SK-N-SH (cell line): ENCODE results near the gene SLC35F4. TPM values are rescaled to one million over a fixed set of nuclear protein-coding genes. Genes with fewer than 3 reads are reported as not detected.

Experiments
- CTCF ChIA-PET: fragments of 300-600, 350-600 bp; formaldehyde crosslinking; extraction: SDS; loops from one replicate; lab custom pipeline; 2021; lab: Yijun Ruan, JAX
- POLR2A ChIA-PET: fragments of 350-600 bp; sonication (Branson Sonifier 250); formaldehyde crosslinking; extraction: SDS; loops from one replicate; lab custom pipeline; 2020; ENCODE audit warnings: antibody characterized with exemption, inconsistent platforms; lab: Yijun Ruan, JAX
- DNase-seq: peaks from one replicate; pipeline ENCODE4 v3.0.0; 2012
- H2AFZ ChIP-seq: fragments of 200-600 bp; sonication (generic); 2 replicates; pipeline ENCODE4 v1.8.1; 2016; ENCODE audit warnings: antibody characterized with exemption, mild to moderate bottlenecking, low read depth
- H3F3A ChIP-seq: fragments of 200-600 bp; sonication (generic); replicated peaks from 2 replicates; pipeline ENCODE3; 2016; ENCODE audit warnings: antibody characterized with exemption, mild to moderate bottlenecking; ENCODE audit not compliant: insufficient read depth
- H3K27ac ChIP-seq, 2 experiments: fragments of 200-500 bp in 1 of 2; fragments of 200-600 bp in 1 of 2; sonication (Bioruptor generic) in 1 of 2; sonication (generic), shearing (Covaris generic) in 1 of 2; 2 replicates each; pipeline versions ENCODE4 v1.5.1 to v1.6.1; 2014 to 2016; ENCODE audit warnings: low read depth in 2 of 2, inconsistent platforms in 1 of 2, low read length in 1 of 2, mild to moderate bottlenecking in 1 of 2, mixed read lengths in 1 of 2
- H3K27me3 ChIP-seq: fragments of 200-600 bp; sonication (generic), shearing (Covaris generic); 2 replicates; pipeline ENCODE4 v1.6.1; 2016; ENCODE audit warnings: mixed run types; ENCODE audit not compliant: insufficient read depth
- H3K36me3 ChIP-seq, 2 experiments: fragments of 200-500 bp in 1 of 2; fragments of 200-600 bp in 1 of 2; sonication (Bioruptor generic) in 1 of 2; sonication (generic) in 1 of 2; replicated peaks in 1 of 2; 2 replicates each; pipeline versions ENCODE3 to v1.5.1; 2014 to 2016; ENCODE audit warnings: low read length in 1 of 2, mild to moderate bottlenecking in 1 of 2; ENCODE audit not compliant: insufficient read depth in 2 of 2, control insufficient read depth in 1 of 2
- H3K4me1 ChIP-seq, 2 experiments: fragments of 200-500 bp in 1 of 2; fragments of 200-600 bp in 1 of 2; sonication (Bioruptor generic) in 1 of 2; sonication (generic), shearing (Covaris generic) in 1 of 2; 2 replicates each; pipeline versions ENCODE4 v1.5.1 to v1.6.1; 2014 to 2016; ENCODE audit warnings: low read depth in 1 of 2, low read length in 1 of 2, mixed run types in 1 of 2; ENCODE audit not compliant: insufficient read depth in 2 of 2, control insufficient read depth in 1 of 2
- H3K4me2 ChIP-seq: fragments of 200-600 bp; sonication (generic), shearing (Covaris generic); 2 replicates; pipeline ENCODE4 v1.6.1; 2017; ENCODE audit warnings: mixed run types
- H3K4me3 ChIP-seq, 2 experiments: fragments of 200-500 bp in 1 of 2; fragments of 200-600 bp in 1 of 2; sonication (Bioruptor generic) in 1 of 2; sonication (generic), shearing (Covaris generic) in 1 of 2; 2 replicates each; pipeline versions ENCODE4 v1.5.1 to v1.8.1; 2014 to 2016; ENCODE audit warnings: low read depth in 2 of 2, inconsistent platforms in 1 of 2, low read length in 1 of 2, mild to moderate bottlenecking in 1 of 2, mixed read lengths in 1 of 2, moderate library complexity in 1 of 2
- H3K79me2 ChIP-seq: fragments of 200-600 bp; sonication (generic); 2 replicates; pipeline ENCODE4 v1.8.1; 2017; ENCODE audit warnings: mild to moderate bottlenecking; ENCODE audit not compliant: insufficient read depth
- H3K9ac ChIP-seq: fragments of 200-600 bp; sonication (generic); 2 replicates; pipeline ENCODE4 v1.6.1; 2017; ENCODE audit warnings: mixed run types
- H3K9me2 ChIP-seq: fragments of 200-600 bp; sonication (generic); 2 replicates; pipeline ENCODE4 v1.6.1; 2017; ENCODE audit warnings: mixed run types
- H3K9me3 ChIP-seq: fragments of 200-600 bp; sonication (generic); 2 replicates; pipeline ENCODE4 v1.6.1; 2017; ENCODE audit warnings: mixed run types, mild to moderate bottlenecking, moderate library complexity
- H4K20me1 ChIP-seq: fragments of 200-600 bp; sonication (generic); 2 replicates; pipeline ENCODE4 v1.6.1; 2017; ENCODE audit warnings: mild to moderate bottlenecking, mixed run types; ENCODE audit not compliant: insufficient read depth
- CHD2 ChIP-seq: fragments of 150-350 bp; IDR thresholded peaks from 2 replicates; pipeline ENCODE4 v1.6.1; 2018; ENCODE audit warnings: low read length; ENCODE audit not compliant: partially characterized antibody
- ELF1 ChIP-seq: IDR thresholded peaks from 2 replicates; pipeline ENCODE4 v1.4.0; 2012
- EP300 ChIP-seq, 2 experiments: IDR thresholded peaks; 2 replicates each; pipeline versions ENCODE4 v1.4.0 to v1.6.1; 2012; ENCODE audit warnings: borderline replicate concordance in 1 of 2, low read depth in 1 of 2, low read length in 1 of 2
- EZH2phosphoT487 ChIP-seq: fragments of 200-600 bp; sonication (generic); IDR thresholded peaks from 2 replicates; pipeline ENCODE4 v1.6.1; 2017; ENCODE audit warnings: low read depth, mixed run types, mild to moderate bottlenecking, antibody characterized with exemption, moderate library complexity, borderline replicate concordance
- FOXJ3 ChIP-seq: sonication (generic); formaldehyde crosslinking; IDR thresholded peaks from 2 replicates; pipeline ENCODE4 v1.5.1; 2020; ENCODE audit warnings: mild to moderate bottlenecking, missing genetic modification reagents
- GATA2 ChIP-seq: sonication (generic); formaldehyde crosslinking; IDR thresholded peaks from 2 replicates; pipeline ENCODE4 v1.5.0; 2020; ENCODE audit warnings: mild to moderate bottlenecking, missing genetic modification reagents
- JUND ChIP-seq: IDR thresholded peaks from 2 replicates; pipeline ENCODE4 v1.4.0; 2012
- MXI1 ChIP-seq: IDR thresholded peaks from 2 replicates; pipeline ENCODE4 v1.6.1; 2012; ENCODE audit warnings: mild to moderate bottlenecking, low read depth, low read length, improper control_type of control experiment
- NFIC ChIP-seq: IDR thresholded peaks from 2 replicates; pipeline ENCODE4 v1.4.0; 2012; ENCODE audit warnings: borderline replicate concordance
- NRF1 ChIP-seq: IDR thresholded peaks from 2 replicates; pipeline ENCODE4 v1.6.1; 2012; ENCODE audit warnings: low read depth, mild to moderate bottlenecking, low read length
- POLR2AphosphoS5 ChIP-seq: IDR thresholded peaks from 2 replicates; pipeline ENCODE4 v1.6.1; 2012; ENCODE audit warnings: low read depth, low read length
- RFX5 ChIP-seq: IDR thresholded peaks from 2 replicates; pipeline ENCODE4 v1.6.1; 2012; ENCODE audit warnings: mild to moderate bottlenecking, improper control_type of control experiment, low read length
- RXRA ChIP-seq: IDR thresholded peaks from 2 replicates; pipeline ENCODE4 v1.4.0; 2012; ENCODE audit warnings: low read depth, mild to moderate bottlenecking, borderline replicate concordance
- SIN3A ChIP-seq: IDR thresholded peaks from 2 replicates; pipeline ENCODE4 v1.6.1; 2012; ENCODE audit warnings: low read depth, mild to moderate bottlenecking, low read length, moderate library complexity, borderline replicate concordance
- SMC3 ChIP-seq: IDR thresholded peaks from 2 replicates; pipeline ENCODE4 v1.6.1; 2012; ENCODE audit warnings: low read depth, low read length, improper control_type of control experiment
- TAF1 ChIP-seq: IDR thresholded peaks from 2 replicates; pipeline ENCODE4 v1.6.1; 2012; ENCODE audit warnings: low read depth, mild to moderate bottlenecking, low read length, moderate library complexity, borderline replicate concordance
- TCF12 ChIP-seq: IDR thresholded peaks from 2 replicates; pipeline ENCODE4 v1.4.0; 2012
- TEAD4 ChIP-seq: IDR thresholded peaks from 2 replicates; pipeline ENCODE4 v1.4.0; 2012; ENCODE audit warnings: mild to moderate bottlenecking, borderline replicate concordance; ENCODE audit not compliant: insufficient read depth
- USF1 ChIP-seq: IDR thresholded peaks from 2 replicates; pipeline ENCODE4 v1.4.0; 2012; ENCODE audit warnings: low read depth, borderline replicate concordance
- YY1 ChIP-seq: IDR thresholded peaks from 2 replicates; pipeline ENCODE4 v1.4.0; 2012; ENCODE audit warnings: low read depth, mild to moderate bottlenecking
- WGBS: methylation state at CpG from one replicate; pipeline ENCODE4 v1.1.6; 2017; ENCODE audit warnings: low lambda C conversion rate; 5-methylcytosine and 5-hydroxymethylcytosine counted together
- polyA plus RNA-seq, 3 experiments: library from polyadenylated mRNA; depleted of rRNA; stranded (reverse); fragments of >200 nt; gene quantifications; 2 replicates each; pipeline ENCODE4 v1.2.3, GENCODE V29; 2012
- TF ChIP-seq, protein P1 (sequence below): fragments of 200-600 bp; sonication (generic); IDR thresholded peaks from 2 replicates; pipeline ENCODE4 v1.6.1; 2017; ENCODE audit warnings: antibody characterized with exemption, mild to moderate bottlenecking, moderate library complexity
- TF ChIP-seq, protein P2 (sequence below): fragments of 150-350 bp; IDR thresholded peaks from 2 replicates; pipeline ENCODE4 v1.6.1; 2017; ENCODE audit warnings: antibody characterized with exemption, low read length, low read depth, borderline replicate concordance
- TF ChIP-seq, protein P3 (sequence below): IDR thresholded peaks from 2 replicates; pipeline ENCODE4 v1.4.0; 2012; ENCODE audit warnings: low read depth

SLC35F4 gene
- polyA plus RNA-seq, 1 of the 3 experiments (the other 2 are of a cell fraction): not detected

DNA sequence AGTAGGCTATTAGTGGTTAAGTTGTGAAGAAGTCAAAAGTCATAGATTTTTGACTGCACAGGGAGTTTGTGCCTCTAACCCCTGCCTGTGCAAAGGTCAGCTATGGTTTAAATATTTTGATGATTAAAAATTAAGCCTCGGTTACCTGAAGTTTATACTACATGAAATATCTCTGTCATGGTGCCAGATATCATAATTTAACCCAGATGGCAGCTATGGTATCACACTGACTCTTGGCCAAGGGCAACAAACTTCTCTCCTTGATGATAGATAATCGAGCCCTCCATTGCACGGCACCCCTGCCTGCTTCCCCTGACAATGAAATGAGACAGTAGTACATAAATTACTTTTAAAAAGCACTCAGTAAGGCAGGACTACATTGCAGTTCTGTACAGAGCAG is 80.8 kb downstream of the SLC35F4 start:
- 5% methylated on average over 3 of the region's 3 CpGs for WGBS
- Histone ChIP-seq H3K4me2 (no peak overlapping the region), H3K9me2 (no peaks in the 10 kb centered on the region), H2AFZ (no peak overlapping the region), H3K4me3 (no peak overlapping the region), H3K9ac (no peak overlapping the region), H3K36me3 (no peaks in the 10 kb centered on the region), H4K20me1 (no peaks in the 10 kb centered on the region), H3K27me3 (no peaks in the 10 kb centered on the region), H3K27ac (no peak overlapping the region), H3K4me1 (no peaks in the 10 kb centered on the region), H3F3A (no peaks in the 10 kb centered on the region), H3K79me2 (no peaks in the 10 kb centered on the region), H3K9me3 (no peaks in the 10 kb centered on the region)
- no peak for TF ChIP-seq GATA2 (CRISPR knock-in tag)
- TF ChIP-seq EP300 (IDR thresholded peaks at IDR 0.05; ENCODE audit: borderline replicate concordance in 1 of 2, low read depth in 1 of 2, low read length in 1 of 2): no peak
- TF ChIP-seq, protein P1, sequence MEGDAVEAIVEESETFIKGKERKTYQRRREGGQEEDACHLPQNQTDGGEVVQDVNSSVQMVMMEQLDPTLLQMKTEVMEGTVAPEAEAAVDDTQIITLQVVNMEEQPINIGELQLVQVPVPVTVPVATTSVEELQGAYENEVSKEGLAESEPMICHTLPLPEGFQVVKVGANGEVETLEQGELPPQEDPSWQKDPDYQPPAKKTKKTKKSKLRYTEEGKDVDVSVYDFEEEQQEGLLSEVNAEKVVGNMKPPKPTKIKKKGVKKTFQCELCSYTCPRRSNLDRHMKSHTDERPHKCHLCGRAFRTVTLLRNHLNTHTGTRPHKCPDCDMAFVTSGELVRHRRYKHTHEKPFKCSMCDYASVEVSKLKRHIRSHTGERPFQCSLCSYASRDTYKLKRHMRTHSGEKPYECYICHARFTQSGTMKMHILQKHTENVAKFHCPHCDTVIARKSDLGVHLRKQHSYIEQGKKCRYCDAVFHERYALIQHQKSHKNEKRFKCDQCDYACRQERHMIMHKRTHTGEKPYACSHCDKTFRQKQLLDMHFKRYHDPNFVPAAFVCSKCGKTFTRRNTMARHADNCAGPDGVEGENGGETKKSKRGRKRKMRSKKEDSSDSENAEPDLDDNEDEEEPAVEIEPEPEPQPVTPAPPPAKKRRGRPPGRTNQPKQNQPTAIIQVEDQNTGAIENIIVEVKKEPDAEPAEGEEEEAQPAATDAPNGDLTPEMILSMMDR: no peak
- no peak for TF ChIP-seq NRF1
- TF ChIP-seq RXRA: no peak
- TF ChIP-seq YY1: no peak
- no peak for TF ChIP-seq FOXJ3 (CRISPR knock-in tag)
- TF ChIP-seq JUND: no peak
- no peak for TF ChIP-seq CHD2
- TF ChIP-seq SIN3A: no peak
- no peak for TF ChIP-seq TAF1
- TF ChIP-seq TEAD4: no peak
- TF ChIP-seq ELF1: no peak
- TF ChIP-seq TCF12: no peak
- CTCF ChIA-PET: no interaction called here
- no peak for DNase-seq
- POLR2A ChIA-PET: no interaction called here

DNA sequence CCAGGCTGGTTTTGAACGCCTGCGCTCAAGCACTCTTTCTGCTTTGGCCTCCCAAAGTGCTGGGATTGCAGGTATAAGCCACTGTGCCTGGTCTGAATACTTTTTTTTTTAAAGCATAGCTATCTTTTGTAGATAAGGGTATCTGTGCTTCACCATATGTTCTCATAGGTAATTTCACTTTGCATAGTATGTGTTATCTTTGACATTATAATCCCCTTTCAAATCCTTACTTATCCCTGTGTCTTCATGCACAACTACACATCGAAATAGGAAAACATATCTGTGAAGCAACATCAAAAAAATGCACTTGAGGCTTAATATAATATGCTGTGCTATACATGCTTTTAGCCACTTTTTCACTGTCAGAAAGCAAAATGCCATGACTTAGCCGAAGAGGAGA is 94.1 kb downstream of the SLC35F4 start:
- Histone ChIP-seq H3K9me3 (no peaks in the 10 kb centered on the region), H3K4me1 (no peaks in the 10 kb centered on the region), H3K4me2 (no peak overlapping the region), H3K9ac (no peak overlapping the region), H3K36me3 (no peaks in the 10 kb centered on the region), H3K79me2 (no peaks in the 10 kb centered on the region), H3K27ac (no peak overlapping the region), H4K20me1 (no peaks in the 10 kb centered on the region)
- CTCF ChIA-PET: no interaction called here
- DNase-seq: no peak
- WGBS: 8% methylated on average over 4 of the region's 4 CpGs
- TF ChIP-seq TCF12 (no peak), SMC3 (no peak), MXI1 (no peak), RFX5 (no peak), EZH2phosphoT487 (no peak), NFIC (no peak), SIN3A (no peak), GATA2 (CRISPR knock-in tag) (no peak), CHD2 (no peak), POLR2AphosphoS5 (no peak), ELF1 (no peak), FOXJ3 (CRISPR knock-in tag) (no peak), USF1 (no peak)
- TF ChIP-seq, protein P2, sequence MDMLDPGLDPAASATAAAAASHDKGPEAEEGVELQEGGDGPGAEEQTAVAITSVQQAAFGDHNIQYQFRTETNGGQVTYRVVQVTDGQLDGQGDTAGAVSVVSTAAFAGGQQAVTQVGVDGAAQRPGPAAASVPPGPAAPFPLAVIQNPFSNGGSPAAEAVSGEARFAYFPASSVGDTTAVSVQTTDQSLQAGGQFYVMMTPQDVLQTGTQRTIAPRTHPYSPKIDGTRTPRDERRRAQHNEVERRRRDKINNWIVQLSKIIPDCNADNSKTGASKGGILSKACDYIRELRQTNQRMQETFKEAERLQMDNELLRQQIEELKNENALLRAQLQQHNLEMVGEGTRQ: no peak
- TF ChIP-seq, protein P1: no peak
- TF ChIP-seq, protein P3, sequence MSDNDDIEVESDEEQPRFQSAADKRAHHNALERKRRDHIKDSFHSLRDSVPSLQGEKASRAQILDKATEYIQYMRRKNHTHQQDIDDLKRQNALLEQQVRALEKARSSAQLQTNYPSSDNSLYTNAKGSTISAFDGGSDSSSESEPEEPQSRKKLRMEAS: no peak
- TF ChIP-seq, all 33 proteins: peak for 0
- Histone ChIP-seq H3K4me3 (no peak overlapping the region), H3K9me2 (no peaks in the 10 kb centered on the region), H2AFZ (no peak overlapping the region), H3K27me3 (no peaks in the 10 kb centered on the region; the same call in none of the 2 replicates), H3F3A (no peaks in the 10 kb centered on the region)
- POLR2A ChIA-PET: no interaction called here
